Activated CD4-positive, alpha-beta T cell treated with anti-CD3 and anti-CD28 coated beads for 36 hours (primary cell): Measurements from ENCODE around the gene PCSK1N. TPM values are rescaled to one million over a fixed set of nuclear protein-coding genes. Genes with fewer than 3 reads are reported as not detected.
A peak's percentile ranks its signal among the peaks of the same experiment; 100 is the strongest.
"Not testable (repeated sequence)": the region's sequence is repeated elsewhere in the genome, so short reads cannot be mapped to it uniquely, and the experiment has no call there.

Experiments used
- ATAC-seq: fragments of 200-7000 bp; cut with Tn5 transposase; one replicate; pipeline ENCODE4 v1.10.0; 2021; ENCODE audit warnings: mild to moderate bottlenecking, moderate library complexity
- CTCF ChIA-PET: fragments of 350-600 bp; sonication (Branson Sonifier 250); formaldehyde crosslinking; loops from one replicate; lab custom pipeline; 2021; ENCODE audit warnings: antibody characterized with exemption; lab: Charles Lee
- POLR2A ChIA-PET: fragments of 350-600 bp; sonication (Branson Sonifier 250); formaldehyde crosslinking; loops from one replicate; lab custom pipeline; 2021; ENCODE audit warnings: antibody characterized with exemption, inconsistent platforms; lab: Charles Lee
- DNase-seq: peaks from one replicate; pipeline ENCODE4 v3.0.0-alpha.2; 2020
- H3K27ac Mint-ChIP-seq: one replicate; pipeline ENCODE4 v1.8.0; 2021; ENCODE audit warnings: mixed read lengths
- H3K27me3 Mint-ChIP-seq: one replicate; pipeline ENCODE4 v1.8.0; 2021; ENCODE audit warnings: mixed read lengths
- H3K36me3 Mint-ChIP-seq: one replicate; pipeline ENCODE4 v1.8.0; 2021; ENCODE audit warnings: low read depth, mixed read lengths
- H3K4me1 Mint-ChIP-seq: one replicate; pipeline ENCODE4 v1.8.0; 2021; ENCODE audit warnings: mixed read lengths
- H3K4me3 Mint-ChIP-seq: one replicate; pipeline ENCODE4 v1.8.0; 2021; ENCODE audit warnings: mild to moderate bottlenecking, moderate library complexity, mixed read lengths
- H3K9me3 Mint-ChIP-seq: one replicate; pipeline ENCODE4 v1.8.0; 2021; ENCODE audit warnings: low read depth, mixed read lengths
- intact Hi-C, 2 experiments: fragments of 100-400 bp; cut with DNase I in 1 of 2; cut with micrococcal nuclease in 1 of 2; formaldehyde crosslinking; loops; one replicate each; pipeline versions ENCODE4 v1.14.2 to v1.15.1; 2022 to 2024; cut with DNase I, micrococcal nuclease
- total RNA-seq, 2 experiments: library from RNA; stranded (reverse); gene quantifications; one replicate each; pipeline ENCODE4 v1.2.3, GENCODE V29; 2021

Gene PCSK1N
- total RNA-seq, 2 experiments from 2014 or later, result 1.3 TPM

GRCh38 chrX:48833542-48834138 is 1.8 kb downstream of the PCSK1N start:
- H3K27me3 Mint-ChIP-seq, result peaks cover 36% of the 10 kb centered on the region
- H3K9me3 Mint-ChIP-seq, result no peaks in the 10 kb centered on the region
- no peaks in the 10 kb centered on the region for H3K36me3 Mint-ChIP-seq
- ATAC-seq, result no peak
- ChIA-PET CTCF (interaction anchor here (0.7 to 1.4 kb wide), 2 partner anchors 11 to 185 kb away, joined by 3 to 4 read pairs; no protein-coding TSS in a partner anchor), POLR2A (no interaction called here)
- H3K27ac Mint-ChIP-seq, result no peak overlapping the region
- H3K4me1 Mint-ChIP-seq, result peaks cover 13% of the 10 kb centered on the region
- intact Hi-C loops, result no loop called here
- H3K4me3 Mint-ChIP-seq, result no peak overlapping the region
- DNase-seq, result no peak

- peaks cover 5% of the 10 kb centered on the region for H3K36me3 Mint-ChIP-seq
- peaks cover 42% of the 10 kb centered on the region for H3K27me3 Mint-ChIP-seq
- H3K4me1 Mint-ChIP-seq, result peaks cover 15% of the 10 kb centered on the region
- H3K9me3 Mint-ChIP-seq, result no peaks in the 10 kb centered on the region
- no peak overlapping the region for H3K4me3 Mint-ChIP-seq
- ChIA-PET CTCF (no interaction called here), POLR2A (no interaction called here)
- no peak overlapping the region for H3K27ac Mint-ChIP-seq
- intact Hi-C loops, result no loop called here
- no peak for DNase-seq
- no peak for ATAC-seq
Measured at GRCh38 chrX:48831909-48832291, 3.5 kb downstream of the PCSK1N start.

- POLR2A ChIA-PET, result no interaction called here
- no peak overlapping the region for H3K4me3 Mint-ChIP-seq
- CTCF ChIA-PET, result no interaction called here
- H3K9me3 Mint-ChIP-seq, result no peaks in the 10 kb centered on the region
- no peak for ATAC-seq
- no peak for DNase-seq
- intact Hi-C loops, result no loop called here
- peaks cover 40% of the 10 kb centered on the region for H3K27me3 Mint-ChIP-seq
- peaks cover 15% of the 10 kb centered on the region for H3K4me1 Mint-ChIP-seq
- peaks cover 5% of the 10 kb centered on the region for H3K36me3 Mint-ChIP-seq
- H3K27ac Mint-ChIP-seq, result no peak overlapping the region
Measured at GRCh38 chrX:48831136-48831908, 4.1 kb downstream of the PCSK1N start.

- no peak for DNase-seq
- no peaks in the 10 kb centered on the region for H3K9me3 Mint-ChIP-seq
- intact Hi-C loops, result no loop called here
- ChIA-PET CTCF (interaction anchor here (0.8 kb wide), 1 partner anchor 12 kb away, joined by 4 read pairs; no protein-coding TSS in a partner anchor), POLR2A (no interaction called here)
- H3K4me1 Mint-ChIP-seq, result peaks cover 8% of the 10 kb centered on the region
- no peak overlapping the region for H3K27ac Mint-ChIP-seq
- ATAC-seq, result no peak
- peaks cover 16% of the 10 kb centered on the region for H3K36me3 Mint-ChIP-seq
- no peak overlapping the region for H3K4me3 Mint-ChIP-seq
- peaks cover 35% of the 10 kb centered on the region for H3K27me3 Mint-ChIP-seq
Measured at GRCh38 chrX:48829016-48829735, 6.2 kb downstream of the PCSK1N start.

GRCh38 chrX:48827654-48827968 is 7.8 kb downstream of the PCSK1N start:
- intact Hi-C loops, result no loop called here
- ATAC-seq, result no peak
- Mint-ChIP-seq H3K27me3 (peaks cover 25% of the 10 kb centered on the region), H3K4me1 (peaks cover 3% of the 10 kb centered on the region), H3K27ac (no peak overlapping the region), H3K9me3 (no peaks in the 10 kb centered on the region), H3K36me3 (peaks cover 21% of the 10 kb centered on the region), H3K4me3 (no peak overlapping the region)
- CTCF ChIA-PET, result no interaction called here
- no peak for DNase-seq
- POLR2A ChIA-PET, result interaction anchor here (0.6 kb wide), 1 partner anchor 95 kb away, joined by 4 read pairs; no protein-coding TSS in a partner anchor

- DNase-seq, result no peak
- Mint-ChIP-seq H3K9me3 (no peaks in the 10 kb centered on the region), H3K4me3 (no peak overlapping the region), H3K27ac (no peak overlapping the region), H3K36me3 (peaks cover 24% of the 10 kb centered on the region), H3K27me3 (peaks cover 21% of the 10 kb centered on the region), H3K4me1 (peaks cover 3% of the 10 kb centered on the region)
- intact Hi-C loops, result no loop called here
- no peak for ATAC-seq
- ChIA-PET CTCF (interaction anchor here (0.8 kb wide), 1 partner anchor 27 kb away, joined by 4 read pairs; no protein-coding TSS in a partner anchor), POLR2A (interaction anchor here (0.6 kb wide), 1 partner anchor 94 kb away, joined by 4 read pairs; no protein-coding TSS in a partner anchor)
Measured at GRCh38 chrX:48826876-48827653, 8.3 kb downstream of the PCSK1N start.

GRCh38 chrX:48826135-48826875 is 9.1 kb downstream of the PCSK1N start, which contains the start of gene ERAS:
TSS of gene ERAS (plus strand) at chrX:48826513. CDS start at chrX:48829124, 2,611 bp downstream.
- H3K4me1 Mint-ChIP-seq, result peaks cover 3% of the 10 kb centered on the region
- DNase-seq, result peak; percentile 28
- intact Hi-C loops, result no loop called here
- no peak within 1 kb of the TSS for H3K27ac Mint-ChIP-seq
- ChIA-PET POLR2A (no interaction called here), CTCF (interaction anchor here (0.8 kb wide), 1 partner anchor 27 kb away, joined by 4 read pairs; no protein-coding TSS in a partner anchor)
- H3K27me3 Mint-ChIP-seq, result peaks cover 21% of the 10 kb centered on the region
- no peaks in the 10 kb centered on the region for H3K9me3 Mint-ChIP-seq
- peak; percentile 66 for ATAC-seq
- no peak within 1 kb of the TSS for H3K4me3 Mint-ChIP-seq
- H3K36me3 Mint-ChIP-seq, result peaks cover 25% of the 10 kb centered on the region

GRCh38 chrX:48824066-48824465 is 11.3 kb downstream of the PCSK1N start:
- POLR2A ChIA-PET, result no interaction called here
- Mint-ChIP-seq H3K27ac (no peak overlapping the region), H3K27me3 (peaks cover 12% of the 10 kb centered on the region), H3K36me3 (peaks cover 29% of the 10 kb centered on the region), H3K4me1 (peaks cover 3% of the 10 kb centered on the region), H3K9me3 (no peaks in the 10 kb centered on the region), H3K4me3 (no peak overlapping the region)
- DNase-seq (no peak), ATAC-seq (no peak)
- CTCF ChIA-PET, result no interaction called here
- intact Hi-C loops, result no loop called here

GRCh38 chrX:48823053-48823452 is 12.4 kb downstream of the PCSK1N start:
- Mint-ChIP-seq H3K4me3 (no peak overlapping the region), H3K27me3 (peaks cover 10% of the 10 kb centered on the region), H3K36me3 (peaks cover 32% of the 10 kb centered on the region), H3K4me1 (peaks cover 3% of the 10 kb centered on the region), H3K9me3 (no peaks in the 10 kb centered on the region), H3K27ac (no peak overlapping the region)
- CTCF ChIA-PET, result interaction anchor here (0.6 kb wide), 1 partner anchor 174 kb away, joined by 3 read pairs; no protein-coding TSS in a partner anchor
- ATAC-seq (no peak), DNase-seq (no peak)
- POLR2A ChIA-PET, result no interaction called here
- intact Hi-C loops, result no loop called here

GRCh38 chrX:48819394-48819793 is 16.0 kb downstream of the PCSK1N start:
- H3K36me3 Mint-ChIP-seq, result peaks cover 17% of the 10 kb centered on the region
- POLR2A ChIA-PET, H3K4me1 Mint-ChIP-seq, H3K27ac Mint-ChIP-seq, H3K27me3 Mint-ChIP-seq, H3K4me3 Mint-ChIP-seq, ATAC-seq, DNase-seq, CTCF ChIA-PET, H3K9me3 Mint-ChIP-seq, intact Hi-C loops: not testable (repeated sequence)
